Stimulated activated CD8-positive, alpha-beta memory T cell treated with anti-CD3 and anti-CD28 coated beads, Interleukin-15, amount 100 ng/mL, for 4 hours (primary cell): ENCODE measurements around the gene CLN3.
"Not testable (repeated sequence)": the region's sequence is repeated elsewhere in the genome, so short reads cannot be mapped to it uniquely, and the experiment has no call there.

Experiments
- DNase-seq, 2 donors: peaks; one replicate each; pipeline ENCODE4 v3.0.0-alpha.2; 2020; ENCODE audit warnings: low read depth in 2 of 2

CLN3 gene

DNA sequence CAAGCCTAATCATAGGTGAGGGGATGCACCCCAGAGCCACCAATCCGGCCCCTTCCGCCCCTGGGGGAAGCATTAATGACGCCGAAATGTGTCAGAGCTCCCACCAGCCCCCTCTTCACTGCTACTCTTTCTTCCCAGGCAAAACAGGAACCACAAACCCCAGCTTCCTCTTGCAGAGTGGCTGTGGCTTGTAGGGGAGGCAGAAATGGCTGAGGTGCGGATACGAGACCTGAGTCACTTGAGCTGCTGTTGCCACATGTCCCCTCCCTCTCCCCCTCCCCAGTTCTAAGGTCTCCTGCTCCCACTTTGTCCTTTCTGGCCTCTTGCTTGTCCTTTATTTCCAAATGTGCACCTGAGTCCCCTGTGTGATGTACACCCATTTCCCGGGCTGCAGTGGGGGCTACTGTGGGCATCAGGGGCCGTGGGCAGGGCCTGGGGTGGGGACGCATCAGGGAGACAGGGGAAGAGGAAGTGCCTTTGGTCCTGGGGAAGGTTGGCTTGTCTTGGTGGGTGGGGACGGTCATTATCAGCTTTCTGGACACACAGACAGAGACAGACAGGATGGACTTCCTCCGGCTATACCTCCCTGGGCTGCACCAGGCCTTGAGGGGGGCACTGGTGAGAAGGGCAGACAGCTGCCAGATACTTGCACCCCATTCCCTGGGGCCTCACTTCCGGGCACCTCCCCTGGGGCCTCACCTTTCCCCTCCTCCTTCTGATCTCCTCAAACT lies 2.4 kb upstream of the CLN3 start, which contains the start of gene APOBR:
TSS of gene APOBR (plus strand) at position 523 of the 731 bp plus-strand sequence. CDS start at position 562, 39 bp downstream.
- peak; percentile 70 to 86 for DNase-seq

DNA sequence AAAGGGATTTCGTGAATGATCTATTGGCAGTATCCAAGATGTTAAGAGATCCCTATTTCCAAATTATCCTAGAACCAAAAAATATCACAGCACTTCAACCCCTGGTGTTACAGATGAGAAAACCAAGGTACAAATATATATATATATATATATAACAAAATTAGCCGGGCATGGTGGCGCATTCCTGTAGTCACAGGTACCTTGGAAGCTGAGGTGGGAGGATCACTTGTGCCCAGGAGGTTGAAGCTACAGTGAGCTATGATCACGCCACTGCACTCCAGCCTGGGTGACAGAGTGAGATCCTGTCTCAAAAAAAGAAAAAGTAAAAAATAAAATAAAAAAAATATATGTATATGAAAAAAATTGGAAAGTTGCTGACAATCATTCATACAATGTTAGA lies 637 bp upstream of the CLN3 start:
- no peak for DNase-seq

DNA sequence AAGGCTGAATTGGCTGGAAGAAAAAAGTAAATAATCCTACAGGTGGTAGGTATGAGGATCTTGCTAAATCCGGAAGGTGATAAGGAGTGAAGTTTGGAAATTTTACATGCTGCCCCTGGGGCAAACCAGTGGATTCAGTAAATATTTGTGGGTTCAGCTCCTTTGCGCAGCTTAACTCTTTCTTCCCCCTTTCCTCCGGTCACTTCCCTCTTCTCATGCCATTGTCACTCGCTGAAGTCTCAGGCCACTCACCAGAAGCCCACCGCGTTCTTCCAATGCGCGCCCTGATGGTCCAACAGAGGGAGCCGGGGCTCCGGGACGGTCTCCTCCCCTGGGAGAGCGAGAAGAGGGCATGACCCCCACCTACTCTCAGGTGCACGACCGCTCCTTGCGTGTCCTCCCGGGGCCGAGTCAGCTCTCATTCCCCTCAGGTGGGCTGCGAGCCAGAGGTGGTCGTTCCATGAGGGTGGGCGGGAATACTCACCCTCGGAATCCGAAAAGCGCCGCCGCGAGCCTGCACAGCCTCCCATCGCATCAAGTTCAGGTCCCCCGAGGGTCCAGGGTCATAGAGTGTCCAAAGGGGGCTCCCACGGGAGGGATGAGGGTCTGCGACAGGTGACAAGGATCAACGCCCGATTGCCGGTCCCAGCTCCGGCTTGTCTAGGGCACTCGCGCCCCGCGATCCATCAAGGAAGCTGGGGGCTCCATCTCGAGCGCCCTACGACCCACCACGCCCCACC lies 474 bp downstream of the CLN3 start:
- DNase-seq = no peak

DNA sequence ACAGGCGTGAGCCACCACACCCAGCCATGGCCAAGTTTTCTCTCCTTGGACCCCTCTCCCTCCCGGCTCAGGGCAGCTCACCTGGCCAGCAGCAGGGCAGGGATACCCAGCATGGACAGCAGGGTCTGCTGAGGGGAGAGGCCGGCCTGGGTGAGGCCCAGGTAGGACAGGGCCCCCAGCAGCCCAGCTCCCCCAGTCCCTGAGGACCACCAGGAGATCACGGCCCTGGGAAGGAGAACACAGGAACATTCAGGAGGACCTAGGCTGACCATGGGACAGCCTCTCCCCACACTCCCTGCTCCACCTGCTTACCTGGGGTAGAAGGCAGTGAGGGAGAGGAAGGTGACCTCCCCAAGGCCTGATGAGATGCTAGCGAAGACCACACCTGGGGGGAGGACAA lies 5.6 kb downstream of the CLN3 start:
- no peak for DNase-seq

DNA sequence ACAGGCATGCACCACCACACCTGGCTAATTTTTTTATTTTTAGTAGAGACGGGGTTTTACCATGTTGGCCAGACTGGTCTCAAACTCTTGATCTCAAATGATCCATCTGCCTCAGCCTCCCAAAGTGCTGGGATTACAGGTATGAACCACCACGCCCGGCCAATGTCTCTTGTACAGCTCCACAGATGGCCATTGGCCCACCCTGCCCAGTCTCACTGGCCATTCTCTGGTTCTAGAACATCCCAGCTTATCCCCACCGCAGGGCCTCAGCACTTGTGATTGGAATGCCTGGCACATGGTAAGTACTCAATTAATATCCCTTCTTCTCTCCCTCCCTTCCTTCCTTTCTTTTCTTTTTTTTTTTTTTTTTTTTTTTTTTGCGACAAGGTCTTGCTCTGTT lies 8.5 kb downstream of the CLN3 start:
- not testable (repeated sequence) for DNase-seq

DNA sequence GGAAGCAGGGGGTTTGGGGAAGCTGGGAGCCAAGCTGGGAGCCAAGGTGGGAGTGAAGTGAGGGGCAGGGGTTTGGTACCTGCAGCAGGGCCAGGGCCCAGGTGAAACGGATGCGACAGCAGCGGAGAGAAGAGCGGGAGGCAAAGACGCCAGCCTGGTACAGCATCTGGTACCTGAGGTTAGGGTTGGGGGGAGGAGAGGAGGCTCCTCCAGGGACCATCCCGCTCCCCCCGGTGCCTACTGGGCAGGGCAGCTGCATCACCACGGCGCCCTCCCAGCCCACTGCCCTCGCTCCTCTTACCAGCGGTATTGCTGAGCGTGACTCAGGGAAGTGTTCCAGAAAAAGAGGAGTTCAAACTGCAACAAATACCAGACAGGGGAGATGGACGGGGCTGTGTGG lies 9.8 kb downstream of the CLN3 start:
- DNase-seq = no peak

DNA sequence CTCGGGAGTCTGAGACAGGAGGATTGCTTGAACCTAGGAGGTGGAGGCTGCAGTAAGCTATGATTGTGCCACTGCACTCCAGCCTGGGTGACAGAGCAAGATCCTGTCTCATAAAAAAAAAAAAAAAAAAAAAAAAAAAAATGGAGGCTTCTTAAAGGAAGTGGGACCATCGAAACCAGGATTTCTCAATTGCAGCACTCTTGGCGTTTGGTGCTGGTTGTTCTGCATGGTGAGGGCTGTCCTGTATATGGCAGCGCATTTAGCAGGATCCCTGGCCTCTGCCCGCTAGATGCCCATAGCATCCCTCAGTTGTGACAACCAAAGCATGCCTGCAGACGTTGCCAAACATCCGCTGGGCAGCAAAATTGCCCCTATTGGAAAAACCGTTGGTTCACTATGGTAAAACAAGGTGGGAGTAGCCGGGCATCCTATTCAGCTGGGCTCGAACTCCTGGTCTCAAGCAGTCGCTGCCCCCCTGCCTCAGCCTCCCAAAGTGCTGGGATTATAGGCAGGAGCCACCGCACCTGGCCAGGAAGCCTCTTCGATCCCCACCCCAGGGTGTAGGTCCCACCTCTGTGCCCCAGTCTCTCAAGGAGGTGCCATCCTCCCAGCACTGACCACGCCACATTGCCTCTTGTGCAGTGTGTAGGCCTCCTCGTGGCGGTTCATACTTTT lies 13.2 kb downstream of the CLN3 start:
- no peak for DNase-seq

DNA sequence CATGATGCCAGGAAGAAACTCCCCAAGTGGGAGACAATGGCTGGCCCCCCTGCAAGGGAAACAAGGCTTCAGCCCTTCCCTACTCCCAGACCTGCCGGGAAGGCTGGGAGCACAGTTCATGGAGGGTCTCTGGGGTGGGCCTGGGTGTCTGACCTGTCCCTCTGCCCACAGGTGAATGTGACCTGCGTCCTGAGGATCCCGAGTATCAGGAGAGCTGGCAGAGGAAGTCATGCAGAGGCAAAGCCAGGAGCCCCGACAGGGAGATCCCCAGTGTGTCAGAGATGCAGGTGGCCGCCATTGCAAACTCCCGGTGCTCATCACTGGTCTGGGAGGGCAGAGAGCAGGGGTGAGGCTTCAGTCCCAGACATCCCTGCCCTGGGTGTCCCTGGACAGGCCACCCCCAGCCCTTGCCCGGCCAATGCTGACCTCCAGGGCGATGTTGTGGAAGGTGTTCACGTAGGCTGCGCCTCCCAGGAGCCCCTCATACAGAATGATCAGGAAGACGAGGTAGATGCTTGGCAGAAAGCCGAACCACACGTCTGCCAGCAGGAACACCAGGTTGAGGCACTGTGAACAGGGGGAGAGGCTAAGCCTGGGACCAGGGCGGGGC lies 14.5 kb downstream of the CLN3 start:
- no peak for DNase-seq

DNA sequence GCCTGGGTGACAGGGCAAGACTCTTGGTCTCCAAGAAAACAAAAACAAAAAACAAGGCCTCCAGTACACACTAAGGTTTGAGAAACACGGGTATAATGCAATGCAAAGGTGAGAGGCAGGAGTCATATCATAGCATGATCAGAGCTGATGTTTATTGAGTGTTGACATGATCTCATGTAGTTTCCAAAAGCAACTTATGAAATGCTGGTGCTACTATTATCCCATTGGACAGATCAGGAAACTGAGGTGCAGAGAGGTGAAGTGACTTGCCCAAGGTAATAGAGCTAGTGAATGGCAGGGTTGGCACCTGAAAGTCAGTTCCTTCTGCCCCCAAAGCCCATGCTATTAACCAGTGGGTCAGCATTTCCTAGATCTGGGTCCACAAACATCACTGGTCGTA lies 16.7 kb downstream of the CLN3 start:
- DNase-seq = no peak

DNA sequence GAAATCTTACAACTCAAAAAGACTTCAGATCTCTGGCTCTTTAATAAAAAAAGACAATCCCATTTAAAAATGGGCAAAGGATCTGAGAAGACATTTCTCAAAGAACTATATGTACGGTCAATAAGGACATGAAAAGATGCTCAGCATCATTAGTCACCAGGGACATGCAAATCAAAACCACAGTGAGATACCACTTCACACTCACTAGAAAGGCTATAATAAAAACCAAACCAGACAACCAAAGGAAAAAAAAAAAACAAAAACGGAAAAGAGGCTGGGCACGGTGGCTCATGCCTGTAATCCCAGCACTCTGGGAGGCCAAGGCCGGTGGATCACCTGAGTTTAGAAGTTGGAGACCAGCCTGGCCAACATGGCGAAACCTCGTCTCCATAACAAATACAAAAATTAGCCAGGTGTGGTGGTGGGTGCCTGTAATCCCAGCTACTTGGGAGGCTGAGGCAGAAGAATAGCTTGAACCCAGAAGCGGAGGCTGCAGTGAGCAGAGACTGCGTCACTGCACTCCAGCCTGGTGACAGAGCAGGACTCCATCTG lies 18.1 kb downstream of the CLN3 start:
- DNase-seq = no peak

DNA sequence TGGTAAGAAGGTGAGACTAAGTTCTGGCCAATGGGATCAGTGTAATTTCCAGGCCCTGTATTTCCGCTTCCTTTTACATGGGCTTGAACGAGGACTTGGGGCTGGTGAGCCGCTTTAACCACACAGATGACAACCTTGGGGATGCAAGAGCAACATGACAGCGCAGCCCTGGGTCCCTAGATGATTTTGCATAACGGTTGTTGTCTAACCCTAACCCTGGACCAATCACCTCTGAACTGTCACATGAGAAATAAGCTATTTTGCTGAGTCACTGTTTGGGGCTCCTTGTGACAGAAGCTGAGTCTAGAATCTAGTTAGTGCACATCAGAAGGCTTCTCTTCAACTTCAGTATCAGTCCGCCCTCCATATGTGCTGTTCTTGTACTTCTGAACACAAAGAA lies 44.8 kb downstream of the CLN3 start:
- DNase-seq = not testable (repeated sequence)

DNA sequence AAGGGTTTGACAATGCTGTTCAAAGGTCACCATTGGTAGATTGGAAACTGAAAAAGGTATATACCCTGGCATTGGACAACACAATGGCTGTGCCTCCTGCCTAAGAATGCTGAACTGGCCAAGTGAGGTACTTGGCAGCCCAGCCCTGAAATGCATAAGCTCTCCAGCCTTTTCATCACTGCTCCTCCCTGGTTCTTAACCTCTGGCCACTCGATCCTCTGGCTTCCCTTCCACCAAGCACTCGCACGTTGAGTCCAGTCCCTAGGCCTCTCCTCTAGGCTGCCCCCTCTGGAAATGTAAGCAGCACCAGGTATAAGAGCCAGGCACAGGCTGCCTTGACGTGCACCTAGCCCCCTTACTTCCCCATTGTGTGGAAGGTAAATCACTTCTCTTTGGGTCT lies 45.5 kb downstream of the CLN3 start:
- not testable (repeated sequence) for DNase-seq

DNA sequence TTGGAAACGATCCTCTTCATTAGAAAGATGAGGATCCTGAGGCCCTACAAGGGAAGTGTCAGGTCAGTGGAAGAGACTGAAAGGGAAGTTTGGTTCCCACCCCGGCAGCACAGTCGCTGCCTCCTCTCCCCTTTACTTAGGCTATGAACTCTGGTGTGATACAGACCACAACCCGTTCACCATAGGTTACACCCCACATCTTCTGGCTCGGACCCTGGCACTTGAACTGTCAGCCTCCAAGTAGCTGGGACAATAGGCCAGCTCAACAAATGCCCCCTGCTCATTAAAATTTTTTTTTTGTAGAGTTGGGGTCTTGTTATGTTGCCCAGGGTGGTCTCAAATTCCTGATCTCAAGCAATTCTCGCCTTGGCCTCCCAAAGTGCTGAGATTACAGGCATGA lies 47.9 kb downstream of the CLN3 start:
- not testable (repeated sequence) for DNase-seq

DNA sequence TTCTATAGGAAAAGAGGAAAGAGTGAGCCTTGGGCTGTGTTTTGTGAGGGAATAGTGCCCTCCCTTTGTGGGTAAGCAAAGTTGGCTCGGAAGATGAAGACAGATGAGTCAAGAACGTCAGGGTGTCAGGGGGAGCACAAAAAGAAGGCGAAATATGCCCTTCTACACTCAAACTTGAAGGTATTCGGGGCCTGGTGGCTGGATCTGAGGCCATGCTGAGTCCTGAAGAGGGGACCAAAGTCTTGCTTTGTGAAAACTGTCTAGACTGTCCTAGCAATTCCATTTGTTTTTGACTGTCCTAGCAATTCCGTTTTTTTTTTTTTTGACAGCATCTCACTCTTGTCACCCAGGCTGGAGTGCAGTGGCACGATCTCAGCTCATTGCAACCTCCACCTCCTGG lies 53.0 kb downstream of the CLN3 start:
- not testable (repeated sequence) for DNase-seq

DNA sequence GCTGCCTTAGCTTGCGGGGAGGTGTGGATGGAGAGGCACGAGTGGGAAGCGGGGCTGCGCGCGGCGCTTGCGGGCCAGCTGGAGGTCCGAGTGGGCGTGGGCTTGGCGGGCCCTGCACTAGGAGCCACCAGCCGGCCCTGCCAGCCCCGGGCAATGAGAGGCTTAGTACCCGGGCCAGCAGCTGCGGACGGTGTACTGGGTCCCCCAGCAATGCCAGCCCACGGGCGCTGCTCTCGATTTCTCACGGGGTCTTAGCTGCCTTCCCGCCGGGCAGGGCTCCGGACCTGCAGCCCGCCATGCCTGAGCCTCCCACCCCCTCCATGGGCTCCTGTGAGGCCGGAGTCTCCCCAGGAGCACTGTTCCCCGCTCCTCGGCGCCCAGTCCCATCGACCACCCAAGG lies 56.5 kb downstream of the CLN3 start:
- DNase-seq = not testable (repeated sequence)
